Measurements from ENCODE around the gene FAM110D.

The FAM110D gene

DNA sequence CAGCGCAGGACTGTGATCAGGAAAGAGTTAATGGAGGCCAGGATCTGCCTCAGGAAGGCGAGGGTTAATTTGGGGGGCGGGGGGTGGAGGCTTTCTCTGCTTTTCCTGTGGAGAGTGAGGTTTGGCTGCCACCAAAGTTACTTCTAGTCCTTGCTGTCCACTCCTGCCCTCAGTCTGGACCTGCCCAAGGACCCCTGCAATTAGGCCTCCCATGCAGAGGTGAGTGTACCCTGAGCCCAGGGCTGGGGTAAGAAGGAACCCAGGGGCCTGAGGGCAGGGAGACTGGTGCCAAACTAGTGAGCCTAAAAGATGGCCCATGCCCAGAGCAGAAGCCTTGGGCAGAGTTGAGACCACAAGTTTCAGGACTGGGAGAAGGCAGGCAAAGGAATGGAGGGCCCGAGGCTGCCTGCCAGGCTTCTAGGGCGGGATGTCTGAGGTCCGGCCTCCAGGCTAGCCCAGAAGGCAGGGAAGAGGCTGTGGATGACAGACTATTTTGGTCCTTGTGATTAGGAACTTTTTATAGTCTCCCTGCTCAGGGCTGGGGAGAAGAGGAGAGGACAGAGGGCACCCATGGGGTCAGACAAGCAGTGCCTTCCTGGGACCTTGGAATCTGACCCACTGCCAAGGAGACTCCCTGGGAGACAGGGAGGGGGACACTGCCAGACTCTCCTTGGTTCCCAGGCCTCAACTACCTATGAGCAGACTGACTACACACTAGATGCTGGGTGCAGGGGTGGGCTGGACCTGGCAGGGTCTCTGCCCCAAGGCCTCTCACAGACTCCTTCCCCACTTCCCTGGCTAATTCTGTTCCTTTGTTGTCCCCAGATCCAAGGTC is at the start of gene FAM110D:
FAM110D (plus strand) TSS at position 172 of the 835 bp plus-strand sequence. CDS start 2,213 bp downstream, outside the sequence.
- no peak for DNase-seq

DNA sequence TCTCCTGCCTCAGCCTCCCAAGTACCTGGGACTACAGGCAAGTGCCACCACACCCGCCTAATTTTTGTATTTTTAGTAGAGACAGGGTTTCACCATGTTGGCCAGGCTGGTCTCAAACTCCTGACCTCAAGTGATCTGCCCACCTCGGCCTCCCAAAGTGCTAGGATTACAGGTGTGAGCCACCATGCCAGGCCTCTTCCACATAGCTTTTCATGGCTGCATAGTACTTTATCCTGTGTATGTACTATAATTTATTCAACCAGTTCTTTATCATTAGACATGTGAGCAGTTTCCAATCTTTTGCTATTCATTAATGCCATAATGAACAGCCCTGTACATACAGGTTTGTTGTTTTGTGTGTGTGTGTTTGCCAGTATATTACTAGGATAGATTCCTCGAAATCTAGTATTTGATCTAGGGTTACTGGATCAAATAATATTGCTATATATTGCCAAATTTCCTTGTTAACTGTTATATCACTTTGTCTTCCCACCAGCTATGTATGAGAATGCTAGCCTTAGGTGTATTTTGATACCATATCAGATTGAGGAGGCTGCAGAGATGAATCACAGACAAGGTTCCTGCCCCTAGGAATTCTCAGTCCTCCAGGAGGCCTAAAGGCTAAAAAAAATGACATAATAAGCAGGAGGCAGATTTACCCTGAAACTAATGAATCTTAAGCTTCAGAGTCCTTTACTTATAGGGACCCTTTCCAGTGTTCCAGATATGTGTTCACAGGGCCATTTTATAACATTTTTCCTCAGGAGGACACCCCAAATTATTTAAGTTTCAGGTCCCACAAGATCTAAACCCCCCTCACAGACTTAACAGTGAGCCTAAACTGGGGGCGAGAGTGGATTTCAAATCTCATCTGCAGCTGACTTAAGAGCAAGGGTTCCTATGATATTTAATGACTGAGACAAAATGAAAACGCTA is 49.4 kb upstream of the FAM110D start:
- DNase-seq = no peak

- peak; percentile 35 for DNase-seq
Observed at GRCh38 chr1:26110731-26111529, 47.9 kb upstream of the FAM110D start.

DNA sequence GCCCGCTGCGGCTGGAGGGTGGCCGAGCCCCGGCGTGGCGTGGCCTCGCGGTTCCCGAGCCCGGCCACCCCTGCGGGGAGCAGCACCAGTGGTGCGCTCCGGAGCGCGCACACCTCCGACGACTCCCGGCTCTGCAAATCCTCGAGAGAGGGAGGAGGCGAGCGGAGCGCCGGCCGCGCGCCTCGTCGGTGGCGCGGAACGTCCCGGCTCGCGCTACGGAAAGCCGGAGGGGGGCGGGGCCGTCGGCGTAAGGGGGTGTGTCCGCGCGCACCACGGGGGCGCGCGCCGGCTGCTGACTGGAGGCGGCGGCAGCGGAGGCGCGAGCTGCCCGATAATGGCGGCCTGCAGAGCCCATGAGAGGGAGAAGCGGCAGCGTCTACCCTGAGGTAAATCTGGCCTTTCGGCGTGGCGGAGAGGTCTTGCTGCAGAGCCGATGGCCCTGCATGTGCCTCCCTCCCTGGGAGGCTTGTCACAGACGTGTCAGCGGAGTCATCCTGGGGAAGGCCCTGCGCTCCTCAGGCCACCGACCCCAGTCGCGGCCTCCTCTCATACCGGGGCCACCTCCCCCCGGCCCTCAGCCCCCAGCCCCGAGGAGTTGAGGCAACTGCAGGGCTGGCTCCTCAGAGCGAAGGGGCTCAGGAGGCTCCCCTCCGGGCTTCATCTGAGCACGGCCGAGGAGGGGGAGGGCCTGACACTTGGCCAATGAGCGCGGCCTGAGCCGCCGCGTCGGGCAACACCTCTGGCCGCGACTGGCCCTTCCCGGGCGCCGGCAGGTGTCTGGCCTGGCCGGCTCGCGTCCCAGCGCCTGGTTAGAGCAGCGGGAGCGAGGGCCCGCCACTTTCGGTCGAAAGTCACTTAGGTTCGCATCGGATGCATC is 47.1 kb upstream of the FAM110D start, which contains the start of gene PDIK1L:
PDIK1L (plus strand) TSS at position 295 of the 877 bp plus-strand sequence. CDS start 2,485 bp downstream, outside the sequence.
- DNase-seq = peak; percentile 84

- DNase-seq = no peak
Observed at GRCh38 chr1:26112407-26112775, 46.5 kb upstream of the FAM110D start.

DNA sequence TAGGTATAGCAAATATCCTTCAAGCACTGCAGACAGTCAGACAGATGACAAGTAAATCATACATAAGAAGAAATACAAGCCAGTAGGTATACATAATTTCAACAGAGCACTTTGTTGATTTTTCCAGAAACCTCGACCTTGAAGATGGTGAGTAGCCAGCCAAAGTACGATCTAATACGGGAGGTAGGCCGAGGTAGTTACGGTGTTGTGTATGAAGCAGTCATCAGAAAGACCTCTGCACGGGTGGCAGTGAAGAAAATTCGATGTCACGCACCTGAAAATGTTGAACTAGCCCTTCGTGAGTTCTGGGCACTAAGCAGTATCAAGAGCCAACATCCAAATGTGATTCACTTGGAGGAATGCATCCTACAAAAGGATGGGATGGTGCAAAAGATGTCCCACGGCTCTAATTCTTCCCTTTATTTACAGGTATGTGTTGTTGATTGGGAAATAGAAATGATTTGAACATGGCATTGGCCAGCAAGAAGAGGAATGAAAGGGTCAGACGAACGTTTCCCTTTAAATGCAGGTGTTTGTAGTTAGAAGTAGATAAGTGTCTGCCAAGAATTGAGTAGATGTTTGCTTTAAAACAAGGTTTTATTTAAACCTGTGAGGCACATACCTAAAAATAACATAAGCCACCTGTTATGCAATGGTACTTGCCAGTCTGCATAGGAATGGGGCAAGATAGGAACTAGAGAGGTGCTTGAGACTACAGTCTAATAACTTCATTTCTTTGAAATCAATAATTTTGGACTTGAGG is 44.5 kb upstream of the FAM110D start:
- no peak for DNase-seq

GRCh38 chr1:26119892-26120608 is 38.8 kb upstream of the FAM110D start:
- DNase-seq = no peak

DNA sequence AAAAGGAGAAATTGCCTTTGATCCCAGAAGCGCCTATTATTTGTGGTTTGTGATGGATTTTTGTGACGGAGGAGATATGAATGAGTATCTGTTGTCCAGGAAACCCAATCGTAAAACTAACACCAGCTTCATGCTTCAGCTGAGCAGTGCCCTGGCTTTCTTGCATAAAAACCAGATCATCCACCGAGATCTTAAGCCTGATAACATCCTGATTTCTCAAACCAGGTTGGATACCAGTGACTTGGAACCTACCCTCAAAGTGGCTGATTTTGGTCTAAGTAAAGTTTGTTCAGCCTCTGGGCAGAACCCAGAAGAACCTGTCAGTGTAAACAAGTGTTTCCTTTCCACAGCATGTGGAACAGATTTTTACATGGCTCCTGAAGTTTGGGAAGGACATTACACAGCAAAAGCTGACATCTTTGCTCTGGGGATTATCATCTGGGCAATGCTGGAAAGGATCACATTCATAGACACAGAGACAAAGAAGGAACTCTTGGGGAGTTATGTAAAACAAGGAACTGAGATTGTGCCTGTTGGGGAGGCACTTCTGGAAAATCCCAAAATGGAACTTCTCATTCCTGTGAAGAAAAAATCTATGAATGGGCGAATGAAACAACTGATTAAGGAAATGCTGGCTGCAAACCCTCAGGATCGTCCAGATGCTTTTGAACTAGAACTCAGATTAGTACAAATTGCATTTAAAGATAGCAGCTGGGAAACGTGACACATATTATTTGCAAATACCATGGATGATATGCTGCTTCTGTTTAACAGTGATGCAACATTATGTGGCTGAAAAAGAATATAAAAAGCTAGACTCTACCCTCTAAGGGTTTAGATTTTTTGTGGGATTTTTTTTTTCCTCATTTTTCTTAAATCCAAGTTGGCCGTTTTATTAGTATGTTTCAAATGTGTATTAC is 36.8 kb upstream of the FAM110D start:
- no peak for DNase-seq

- no peak for DNase-seq
Observed at GRCh38 chr1:26122988-26123973, 35.6 kb upstream of the FAM110D start.

- DNase-seq = no peak
Observed at GRCh38 chr1:26124418-26125331, 34.2 kb upstream of the FAM110D start.

GRCh38 chr1:26125382-26125781 is 33.5 kb upstream of the FAM110D start:
- DNase-seq = no peak

GRCh38 chr1:26125946-26126320 is 32.9 kb upstream of the FAM110D start:
- DNase-seq = no peak

DNA sequence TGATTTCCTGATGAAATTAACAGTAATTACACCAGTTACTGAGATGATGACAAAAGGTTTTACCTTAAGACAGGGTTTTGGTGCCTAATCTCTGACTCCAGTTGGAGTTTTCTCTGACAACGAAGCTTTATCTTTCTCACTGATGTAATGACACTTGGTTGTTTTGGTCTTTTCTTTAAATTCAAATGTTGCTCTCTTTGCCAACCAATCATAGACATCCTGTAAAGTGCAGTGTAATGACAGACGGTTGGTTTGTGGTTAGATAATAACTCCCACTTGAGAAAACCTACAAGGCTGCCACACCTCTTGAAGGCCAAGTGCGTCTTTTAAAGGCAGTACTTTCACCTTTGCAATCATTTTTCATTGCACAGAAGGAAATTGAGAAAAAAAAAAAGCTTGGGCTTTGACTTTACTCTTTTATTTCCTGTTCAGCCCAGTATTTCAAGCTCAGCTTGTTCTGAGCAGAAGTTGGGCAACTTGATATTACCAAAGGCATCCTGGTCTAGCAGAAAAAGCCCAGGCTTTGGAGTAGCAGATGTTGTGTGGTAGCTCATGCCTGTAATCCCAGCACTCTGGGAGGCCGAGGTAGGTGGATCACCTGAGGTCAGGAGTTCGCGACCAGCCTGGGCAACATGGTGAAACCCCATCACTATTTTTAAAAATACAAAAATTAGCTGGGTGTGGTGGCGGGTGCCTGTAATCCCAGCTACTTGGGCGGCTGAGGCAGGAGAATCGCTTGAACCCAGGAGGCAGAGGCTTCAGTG is 32.4 kb upstream of the FAM110D start:
- peak; percentile 33 for DNase-seq

DNA sequence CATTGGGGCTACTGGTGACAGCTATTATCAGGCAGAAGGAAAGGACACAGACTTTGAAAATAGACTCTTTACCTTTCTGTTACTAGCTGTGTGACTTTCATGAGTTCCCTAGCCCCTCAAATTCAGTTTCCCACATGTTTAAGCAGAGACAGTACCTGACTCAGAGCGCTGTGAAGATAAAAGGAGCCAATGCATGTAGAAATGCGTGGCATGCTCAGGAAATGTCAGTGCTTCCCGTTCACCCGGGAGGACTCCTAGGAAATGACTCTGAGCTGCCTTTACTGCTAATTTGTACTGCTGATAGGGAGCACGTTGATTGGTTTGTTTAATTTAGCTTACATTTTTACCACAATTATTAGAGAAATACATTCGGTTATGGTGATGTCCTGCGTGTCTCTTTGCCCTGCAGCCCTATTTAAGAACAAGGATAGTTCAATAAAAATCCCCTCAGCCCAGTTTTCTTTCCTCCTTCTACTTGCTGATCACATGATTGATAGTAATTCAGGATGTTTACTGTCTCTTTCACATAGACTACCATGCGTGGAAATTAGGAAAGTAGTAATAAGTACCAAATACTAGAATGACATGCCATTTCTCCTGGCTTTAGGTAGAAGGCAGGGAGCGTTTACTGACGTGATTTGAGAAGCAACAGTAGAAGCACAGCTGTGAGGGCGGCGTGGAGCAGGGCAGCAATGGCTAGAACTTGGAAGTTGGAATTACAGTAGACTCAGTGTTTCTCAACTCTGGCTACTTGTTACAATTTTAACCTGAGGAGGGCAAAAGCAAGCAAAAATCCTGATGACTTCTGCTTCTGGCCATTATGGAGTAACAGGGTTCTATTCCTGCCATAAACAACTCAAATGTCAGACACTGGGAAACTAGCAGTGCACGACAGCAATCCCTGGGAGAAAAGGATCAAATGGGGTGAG is 31.4 kb upstream of the FAM110D start:
- DNase-seq = no peak

GRCh38 chr1:26129778-26130177 is 29.1 kb upstream of the FAM110D start:
- no peak for DNase-seq
